ENCODE data around the gene SNAPC2.
"Not testable (repeated sequence)": the region's sequence is repeated elsewhere in the genome, so short reads cannot be mapped to it uniquely, and the experiment has no call there.

The SNAPC2 gene

GRCh38 chr19:7959211-7959610, 39.1 kb downstream of the SNAPC2 start:
- Histone ChIP-seq H3K9me2 (replicated peaks; ENCODE audit: insufficient read depth, low read length) (no peaks in the 10 kb centered on the region), H3K27ac (ENCODE audit: low read length) (no peak overlapping the region), H4K20me1 (ENCODE audit: insufficient read depth, low read length) (no peaks in the 10 kb centered on the region), H3K4me1 (ENCODE audit: low read length) (no peaks in the 10 kb centered on the region), H3K36me3 (replicated peaks; ENCODE audit: insufficient read depth, low read length) (no peaks in the 10 kb centered on the region), H3K9ac (ENCODE audit: low read length) (no peak overlapping the region), H3K4me2 (ENCODE audit: low read depth, low read length) (no peak overlapping the region), H3K9me3 (replicated peaks; ENCODE audit: insufficient read depth, low read length) (no peaks in the 10 kb centered on the region), H3K79me2 (ENCODE audit: low read length) (no peaks in the 10 kb centered on the region), H3K27me3 (replicated peaks; ENCODE audit: insufficient read depth, low read length) (no peaks in the 10 kb centered on the region), H2AFZ (ENCODE audit: low read length) (no peak overlapping the region), H3F3A (ENCODE audit: insufficient read depth, low read length) (no peaks in the 10 kb centered on the region), H3K4me3 (ENCODE audit: low read length) (no peak overlapping the region)
- DNase-seq, result no peak
- no peak for TF ChIP-seq CTCF (IDR thresholded peaks at IDR 0.05; ENCODE audit: low read length)
- TF ChIP-seq EZH2 (optimal IDR thresholded peaks at IDR 0.05; ENCODE audit: low read depth, low read length), result no peak
- TF ChIP-seq EZH2phosphoT487 (IDR thresholded peaks at IDR 0.05; ENCODE audit: low read length), result no peak

- not testable (repeated sequence) for H3K4me3 ChIP-seq (ENCODE audit: low read length); H3K9ac ChIP-seq (ENCODE audit: low read length); H3K27me3 ChIP-seq (replicated peaks; ENCODE audit: insufficient read depth, low read length); H3K9me2 ChIP-seq (replicated peaks; ENCODE audit: insufficient read depth, low read length); H3K36me3 ChIP-seq (replicated peaks; ENCODE audit: insufficient read depth, low read length); H3K4me1 ChIP-seq (ENCODE audit: low read length); H3F3A ChIP-seq (ENCODE audit: insufficient read depth, low read length); H2AFZ ChIP-seq (ENCODE audit: low read length); H3K4me2 ChIP-seq (ENCODE audit: low read depth, low read length); DNase-seq; H3K79me2 ChIP-seq (ENCODE audit: low read length); H3K27ac ChIP-seq (ENCODE audit: low read length); H4K20me1 ChIP-seq (ENCODE audit: insufficient read depth, low read length); H3K9me3 ChIP-seq (replicated peaks; ENCODE audit: insufficient read depth, low read length)
Observed at GRCh38 chr19:7961082-7961481, 40.9 kb downstream of the SNAPC2 start.

- H3K79me2 ChIP-seq (ENCODE audit: low read length), result no peaks in the 10 kb centered on the region
- no peaks in the 10 kb centered on the region for H3K36me3 ChIP-seq (replicated peaks; ENCODE audit: insufficient read depth, low read length)
- H3K27ac ChIP-seq (ENCODE audit: low read length), result no peak overlapping the region
- H3K9me2 ChIP-seq (replicated peaks; ENCODE audit: insufficient read depth, low read length), result no peaks in the 10 kb centered on the region
- H2AFZ ChIP-seq (ENCODE audit: low read length), result no peak overlapping the region
- H3K9ac ChIP-seq (ENCODE audit: low read length), result no peak overlapping the region
- no peak overlapping the region for H3K4me2 ChIP-seq (ENCODE audit: low read depth, low read length)
- no peak for DNase-seq
- TF ChIP-seq CTCF (IDR thresholded peaks at IDR 0.05; ENCODE audit: low read length) (no peak), EZH2 (optimal IDR thresholded peaks at IDR 0.05; ENCODE audit: low read depth, low read length) (no peak), EZH2phosphoT487 (IDR thresholded peaks at IDR 0.05; ENCODE audit: low read length) (no peak)
- no peak overlapping the region for H3K4me3 ChIP-seq (ENCODE audit: low read length)
- no peaks in the 10 kb centered on the region for H3K9me3 ChIP-seq (replicated peaks; ENCODE audit: insufficient read depth, low read length)
- H3K4me1 ChIP-seq (ENCODE audit: low read length), result no peaks in the 10 kb centered on the region
- H4K20me1 ChIP-seq (ENCODE audit: insufficient read depth, low read length), result no peaks in the 10 kb centered on the region
- H3F3A ChIP-seq (ENCODE audit: insufficient read depth, low read length), result no peaks in the 10 kb centered on the region
- no peaks in the 10 kb centered on the region for H3K27me3 ChIP-seq (replicated peaks; ENCODE audit: insufficient read depth, low read length)
Observed at GRCh38 chr19:7961920-7962626, 41.9 kb downstream of the SNAPC2 start.

GRCh38 chr19:7962644-7963268, 42.6 kb downstream of the SNAPC2 start:
- H3K4me2 ChIP-seq (ENCODE audit: low read depth, low read length), result no peak overlapping the region
- no peak overlapping the region for H3K9ac ChIP-seq (ENCODE audit: low read length)
- peaks cover 6% of the 10 kb centered on the region; the same call in 1 of the 2 replicates for H3K36me3 ChIP-seq (replicated peaks; ENCODE audit: insufficient read depth, low read length)
- no peak overlapping the region for H2AFZ ChIP-seq (ENCODE audit: low read length)
- H3K4me3 ChIP-seq (ENCODE audit: low read length), result no peak overlapping the region
- H3K9me3 ChIP-seq (replicated peaks; ENCODE audit: insufficient read depth, low read length), result no peaks in the 10 kb centered on the region
- TF ChIP-seq CTCF (IDR thresholded peaks at IDR 0.05; ENCODE audit: low read length) (no peak), EZH2 (optimal IDR thresholded peaks at IDR 0.05; ENCODE audit: low read depth, low read length) (no peak), EZH2phosphoT487 (IDR thresholded peaks at IDR 0.05; ENCODE audit: low read length) (no peak)
- no peak overlapping the region for H3K27ac ChIP-seq (ENCODE audit: low read length)
- no peaks in the 10 kb centered on the region for H3F3A ChIP-seq (ENCODE audit: insufficient read depth, low read length)
- H3K4me1 ChIP-seq (ENCODE audit: low read length), result no peaks in the 10 kb centered on the region
- no peaks in the 10 kb centered on the region for H3K9me2 ChIP-seq (replicated peaks; ENCODE audit: insufficient read depth, low read length)
- H3K27me3 ChIP-seq (replicated peaks; ENCODE audit: insufficient read depth, low read length), result no peaks in the 10 kb centered on the region
- no peak for DNase-seq
- H3K79me2 ChIP-seq (ENCODE audit: low read length), result no peaks in the 10 kb centered on the region
- H4K20me1 ChIP-seq (ENCODE audit: insufficient read depth, low read length), result no peaks in the 10 kb centered on the region
